HepG2 (cell line): Measurements from ENCODE around the gene PSMD3.

Experiments
- ETV6 ChIP-seq: sonication (generic); formaldehyde crosslinking; conservative IDR thresholded peaks from 2 replicates; pipeline ENCODE4 v1.4.0; 2020; ENCODE audit warnings: missing genetic modification reagents
- FOXC1 ChIP-seq: sonication (generic); formaldehyde crosslinking; IDR thresholded peaks from 2 replicates; pipeline ENCODE4 v1.8.0; 2022; ENCODE audit warnings: mild to moderate bottlenecking, missing genetic modification reagents, borderline replicate concordance
- TAF1 ChIP-seq: sonication (generic); formaldehyde crosslinking; IDR thresholded peaks from 2 replicates; pipeline ENCODE4 v1.4.0; 2020; ENCODE audit warnings: missing genetic modification reagents
- ZNF646 ChIP-seq: sonication (generic); formaldehyde crosslinking; IDR thresholded peaks from 2 replicates; pipeline ENCODE4 v1.9.0; 2021; ENCODE audit warnings: mild to moderate bottlenecking, missing genetic modification reagents
- TF ChIP-seq, protein P1 (sequence below): sonication (generic); formaldehyde crosslinking; IDR thresholded peaks from 2 replicates; pipeline ENCODE4 v1.8.1; 2023; ENCODE audit warnings: missing genetic modification reagents, inconsistent platforms, borderline replicate concordance

- TF ChIP-seq TAF1 (CRISPR knock-in tag) (no peak), FOXC1 (no peak), ETV6 (CRISPR knock-in tag) (no peak), ZNF646 (CRISPR knock-in tag) (no peak)
- TF ChIP-seq, protein P1, sequence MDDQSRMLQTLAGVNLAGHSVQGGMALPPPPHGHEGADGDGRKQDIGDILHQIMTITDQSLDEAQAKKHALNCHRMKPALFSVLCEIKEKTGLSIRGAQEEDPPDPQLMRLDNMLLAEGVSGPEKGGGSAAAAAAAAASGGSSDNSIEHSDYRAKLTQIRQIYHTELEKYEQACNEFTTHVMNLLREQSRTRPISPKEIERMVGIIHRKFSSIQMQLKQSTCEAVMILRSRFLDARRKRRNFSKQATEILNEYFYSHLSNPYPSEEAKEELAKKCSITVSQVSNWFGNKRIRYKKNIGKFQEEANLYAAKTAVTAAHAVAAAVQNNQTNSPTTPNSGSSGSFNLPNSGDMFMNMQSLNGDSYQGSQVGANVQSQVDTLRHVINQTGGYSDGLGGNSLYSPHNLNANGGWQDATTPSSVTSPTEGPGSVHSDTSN, result no peak
These were observed 7.1 kb upstream of the PSMD3 start for GRCh38 chr17:39973496-39973895.
